ENCODE measurements around the gene SLC7A5. TPM values are rescaled to one million over a fixed set of nuclear protein-coding genes. Genes with fewer than 3 reads are reported as not detected.
A peak's percentile ranks its signal among the peaks of the same experiment; 100 is the strongest.

Gene SLC7A5
- total and polyA plus RNA-seq, 2 donors (not counting 3 experiments of a cell fraction or from before 2014, with no cell fraction given), result 14.1 to 29.2 TPM

GRCh38 chr16:87851141-87851587, 18.1 kb downstream of the SLC7A5 start:
- dilution Hi-C loops (cut with MboI; ENCODE audit: extremely low pct_ligation_motif_present, low sequenced_read_pairs), result no loop called here
- peaks cover 78% of the 10 kb centered on the region for H3K79me2 ChIP-seq (ENCODE audit: control insufficient read depth, insufficient read depth, low read length)

GRCh38 chr16:87850009-87851006, 19.0 kb downstream of the SLC7A5 start:
- Histone ChIP-seq H3K4me3 (replicated peaks in 1 of 3; ENCODE audit: insufficient read depth in 1 of 3, low read depth in 1 of 3, low read length in 3 of 3) (no peak overlapping the region), H3K9ac (replicated peaks; ENCODE audit: extremely low read depth, insufficient read depth, low read length) (no peak overlapping the region), H3K9me3 (replicated peaks; ENCODE audit: control insufficient read depth, insufficient read depth, low read length) (no peaks in the 10 kb centered on the region), H3K36me3 (ENCODE audit: control insufficient read depth in 2 of 2, extremely low read depth in 1 of 2, insufficient read depth in 2 of 2, low read length in 2 of 2) (peaks cover 0 to 2% of the 10 kb centered on the region in 2 experiments), H2AFZ (ENCODE audit: low read depth, low read length) (no peak overlapping the region), H3K4me2 (ENCODE audit: insufficient read depth, low read length) (no peak overlapping the region), H3K27ac (ENCODE audit: insufficient read depth, low read depth, low read length) (no peak overlapping the region), H3K27me3 (ENCODE audit: control insufficient read depth in 2 of 2, insufficient read depth in 2 of 2, low read length in 2 of 2) (no peaks in the 10 kb centered on the region), H3K9me1 (replicated peaks; ENCODE audit: control insufficient read depth, extremely low read depth, insufficient read depth, low read length) (no peaks in the 10 kb centered on the region), H4K20me1 (replicated peaks; ENCODE audit: control insufficient read depth, extremely low read depth, insufficient read depth, low read length) (no peaks in the 10 kb centered on the region), H3K79me2 (ENCODE audit: control insufficient read depth, insufficient read depth, low read length) (peaks cover 79% of the 10 kb centered on the region), H3K4me1 (ENCODE audit: control insufficient read depth, extremely low read depth, insufficient read depth, low read length) (peaks cover 4% of the 10 kb centered on the region)
- dilution Hi-C loops (cut with MboI; ENCODE audit: extremely low pct_ligation_motif_present, low sequenced_read_pairs) (no loop called here), intact Hi-C loops (cut with micrococcal nuclease) (loop anchor here (1.0 to 5.0 kb wide), 2 partner anchors 21 to 73 kb away; no protein-coding TSS in a partner anchor)
- ChIA-PET POLR2A (interaction anchor here (0.7 to 1.4 kb wide), 3 partner anchors 13 to 19 kb away, joined by 3 read pairs; partner anchors contain the start of gene SLC7A5), CTCF (interaction anchor here (0.6 to 3.2 kb wide), 18 partner anchors 9 to 587 kb away, joined by 3 to 108 read pairs (median 4); partner anchors contain the start of genes BANP and SLC7A5)
- FAIRE-seq (peak; percentile 66), DNase-seq (ENCODE audit: low read depth, low spot score) (peak; percentile 51)
- BruUV-seq (replicated peaks), result no TSS peak
- TF ChIP-seq EZH2 (IDR thresholded peaks at IDR 0.05; ENCODE audit: borderline replicate concordance, low read depth, low read length, severe bottlenecking) (no peak), JUN (IDR thresholded peaks at IDR 0.05; ENCODE audit: borderline replicate concordance, insufficient read depth, insufficient read length, low read depth) (no peak), FOS (IDR thresholded peaks at IDR 0.05; ENCODE audit: borderline replicate concordance, insufficient read depth, low read length) (no peak), CTCF (IDR thresholded peaks at IDR 0.05; ENCODE audit: extremely low read depth in 1 of 2, insufficient read depth in 1 of 2, low read depth in 1 of 2, low read length in 2 of 2) (peak; percentile 97 to 98), POLR2AphosphoS5 (IDR thresholded peaks at IDR 0.05; ENCODE audit: insufficient read depth, low read depth, low read length) (no peak), POLR2A (IDR thresholded peaks at IDR 0.05; ENCODE audit: low read depth, low read length) (no peak), MAX (IDR thresholded peaks at IDR 0.05; ENCODE audit: insufficient read depth, insufficient read length) (no peak)

More at GRCh38 chr16:87851141-87851587, 18.1 kb downstream of the SLC7A5 start:
- Histone ChIP-seq H4K20me1 (replicated peaks; ENCODE audit: control insufficient read depth, extremely low read depth, insufficient read depth, low read length) (no peaks in the 10 kb centered on the region), H3K36me3 (ENCODE audit: control insufficient read depth in 2 of 2, extremely low read depth in 1 of 2, insufficient read depth in 2 of 2, low read length in 2 of 2) (peaks cover 0 to 2% of the 10 kb centered on the region in 2 experiments), H3K4me2 (ENCODE audit: insufficient read depth, low read length) (no peak overlapping the region), H3K27ac (ENCODE audit: insufficient read depth, low read depth, low read length) (no peak overlapping the region), H3K27me3 (ENCODE audit: control insufficient read depth in 2 of 2, insufficient read depth in 2 of 2, low read length in 2 of 2) (no peaks in the 10 kb centered on the region), H3K9me3 (replicated peaks; ENCODE audit: control insufficient read depth, insufficient read depth, low read length) (no peaks in the 10 kb centered on the region), H3K4me3 (replicated peaks in 1 of 3; ENCODE audit: insufficient read depth in 1 of 3, low read depth in 1 of 3, low read length in 3 of 3) (no peak overlapping the region), H3K4me1 (ENCODE audit: control insufficient read depth, extremely low read depth, insufficient read depth, low read length) (peaks cover 4% of the 10 kb centered on the region), H3K9me1 (replicated peaks; ENCODE audit: control insufficient read depth, extremely low read depth, insufficient read depth, low read length) (no peaks in the 10 kb centered on the region), H3K9ac (replicated peaks; ENCODE audit: extremely low read depth, insufficient read depth, low read length) (no peak overlapping the region), H2AFZ (ENCODE audit: low read depth, low read length) (no peak overlapping the region)
- BruUV-seq (replicated peaks), result no TSS peak
- intact Hi-C loops (cut with micrococcal nuclease), result loop anchor here (5.0 kb wide), 1 partner anchor 74 kb away; no protein-coding TSS in a partner anchor
- CTCF ChIA-PET, result interaction anchor here (1.2 to 3.2 kb wide), 5 partner anchors 9 to 81 kb away, joined by 3 to 108 read pairs (median 21); partner anchors contain the start of gene SLC7A5
- FAIRE-seq (no peak), DNase-seq (ENCODE audit: low read depth, low spot score) (no peak)
- POLR2A ChIA-PET, result no interaction called here
- no peak for TF ChIP-seq JUN (IDR thresholded peaks at IDR 0.05; ENCODE audit: borderline replicate concordance, insufficient read depth, insufficient read length, low read depth)
- no peak for TF ChIP-seq POLR2A (IDR thresholded peaks at IDR 0.05; ENCODE audit: low read depth, low read length)
- no peak for TF ChIP-seq EZH2 (IDR thresholded peaks at IDR 0.05; ENCODE audit: borderline replicate concordance, low read depth, low read length, severe bottlenecking)
